Mucosa of rectum (tissue), 2 donors: ENCODE results near the gene C2orf92.

Experiments
- H3K27ac ChIP-seq, 2 donors: one replicate each; pipeline ENCODE4 v1.7.0; 2013; ENCODE audit warnings: inconsistent platforms in 2 of 2, low read depth in 2 of 2, low read length in 2 of 2
- H3K27me3 ChIP-seq, 2 donors: one replicate each; pipeline ENCODE4 v1.7.0; 2013; ENCODE audit warnings: low read length in 2 of 2; ENCODE audit not compliant: control insufficient read depth in 2 of 2, insufficient read depth in 2 of 2
- H3K36me3 ChIP-seq, 2 donors: one replicate each; pipeline ENCODE4 v1.7.0; 2013; ENCODE audit warnings: low read length in 2 of 2; ENCODE audit not compliant: control insufficient read depth in 2 of 2, insufficient read depth in 2 of 2
- H3K4me1 ChIP-seq, 2 donors: one replicate each; pipeline ENCODE4 v1.7.0; 2013; ENCODE audit warnings: low read length in 2 of 2, mild to moderate bottlenecking in 1 of 2; ENCODE audit not compliant: control insufficient read depth in 2 of 2, insufficient read depth in 2 of 2
- H3K4me3 ChIP-seq, 2 donors: one replicate each; pipeline ENCODE4 v1.7.0; 2013; ENCODE audit warnings: low read length in 2 of 2
- H3K9ac ChIP-seq, 2 donors: one replicate each; pipeline ENCODE4 v1.7.0; 2013; ENCODE audit warnings: low read length in 2 of 2, low read depth in 1 of 2, mild to moderate bottlenecking in 1 of 2
- H3K9me3 ChIP-seq, 2 donors: one replicate each; pipeline ENCODE4 v1.7.0; 2013; ENCODE audit warnings: low read length in 2 of 2; ENCODE audit not compliant: control insufficient read depth in 2 of 2
- donor health status: healthy.
- donor health status: Normal muscosa, but diverticular disease.

C2orf92 gene

DNA sequence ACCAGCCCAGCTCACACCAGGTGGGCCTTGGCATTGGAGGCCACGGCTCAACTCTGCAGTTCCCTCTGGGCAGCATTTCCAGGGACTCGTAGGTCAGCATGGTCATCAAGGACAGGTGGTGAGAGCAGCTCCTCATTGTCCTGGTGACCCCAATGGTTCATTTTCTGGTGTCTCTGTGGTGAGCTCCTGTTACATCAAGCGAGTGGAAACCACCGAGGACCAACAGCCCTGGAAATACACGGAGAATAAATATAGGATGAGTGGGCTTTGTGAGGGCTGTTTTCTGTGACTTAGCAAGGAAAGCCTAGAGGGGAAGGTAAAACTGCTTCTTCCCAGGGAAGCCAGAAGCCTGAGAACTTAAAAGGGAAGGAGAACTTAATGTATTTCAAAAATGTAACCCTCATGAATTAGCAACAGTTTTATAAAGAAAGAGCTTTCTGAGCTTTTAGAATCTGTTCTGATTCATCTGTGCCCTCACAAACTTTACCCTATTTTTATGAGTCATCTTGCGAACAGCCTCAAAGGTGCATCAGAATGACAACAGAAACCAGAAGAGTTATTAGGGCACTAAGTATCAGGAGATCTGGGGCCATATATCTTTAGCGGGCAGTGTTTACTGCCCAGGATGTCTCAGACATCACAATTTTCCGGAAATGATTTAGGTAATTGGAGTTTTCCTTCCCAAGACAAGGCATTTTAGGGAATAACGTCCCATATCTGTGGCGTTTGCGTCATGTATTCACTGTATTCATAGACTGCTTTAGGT is 18.7 kb downstream of the C2orf92 start:
- H3K9ac ChIP-seq: no peak overlapping the region
- H3K4me1 ChIP-seq: no peaks in the 10 kb centered on the region
- H3K36me3 ChIP-seq: no peaks in the 10 kb centered on the region
- no peaks in the 10 kb centered on the region for H3K27me3 ChIP-seq
- H3K4me3 ChIP-seq: no peak overlapping the region
- no peak overlapping the region for H3K27ac ChIP-seq
- no peaks in the 10 kb centered on the region for H3K9me3 ChIP-seq

GRCh38 chr2:97691166-97691565 is 21.7 kb downstream of the C2orf92 start:
- no peaks in the 10 kb centered on the region for H3K4me1 ChIP-seq
- no peaks in the 10 kb centered on the region for H3K9me3 ChIP-seq
- H3K27me3 ChIP-seq: no peaks in the 10 kb centered on the region
- no peak overlapping the region for H3K27ac ChIP-seq
- no peaks in the 10 kb centered on the region for H3K36me3 ChIP-seq
- H3K9ac ChIP-seq: no peak overlapping the region
- no peak overlapping the region for H3K4me3 ChIP-seq

GRCh38 chr2:97693476-97693875 is 24.0 kb downstream of the C2orf92 start:
- no peak overlapping the region for H3K27ac ChIP-seq
- H3K4me3 ChIP-seq: no peak overlapping the region
- H3K36me3 ChIP-seq: no peaks in the 10 kb centered on the region
- no peaks in the 10 kb centered on the region for H3K27me3 ChIP-seq
- no peak overlapping the region for H3K9ac ChIP-seq
- no peaks in the 10 kb centered on the region for H3K9me3 ChIP-seq
- no peaks in the 10 kb centered on the region for H3K4me1 ChIP-seq

DNA sequence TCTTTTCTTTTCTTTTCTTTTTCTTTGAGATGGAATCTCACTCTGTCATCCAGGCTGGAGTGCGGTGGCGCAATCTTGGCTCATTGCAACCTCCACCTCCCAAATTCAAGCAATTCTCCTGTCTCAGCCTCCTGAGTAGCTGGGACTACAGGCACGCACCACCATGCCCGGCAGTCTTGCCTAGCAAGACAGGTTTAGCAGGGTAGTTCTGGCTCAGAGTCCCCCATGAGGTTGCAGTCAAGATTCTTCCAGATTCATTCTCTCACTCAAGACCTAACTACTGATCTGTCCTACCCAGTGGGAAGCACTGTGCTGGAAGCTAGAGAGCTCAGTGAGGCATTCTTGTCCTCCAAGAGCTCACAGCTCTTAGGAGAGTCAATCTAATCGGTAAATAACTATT is 26.2 kb downstream of the C2orf92 start:
- H3K4me3 ChIP-seq: no peak overlapping the region
- no peaks in the 10 kb centered on the region for H3K4me1 ChIP-seq
- H3K9ac ChIP-seq: no peak overlapping the region
- H3K36me3 ChIP-seq: no peaks in the 10 kb centered on the region
- H3K27me3 ChIP-seq: no peaks in the 10 kb centered on the region
- no peaks in the 10 kb centered on the region for H3K9me3 ChIP-seq
- H3K27ac ChIP-seq: no peak overlapping the region

- H3K9me3 ChIP-seq: no peaks in the 10 kb centered on the region
- no peaks in the 10 kb centered on the region for H3K4me1 ChIP-seq
- H3K36me3 ChIP-seq: no peaks in the 10 kb centered on the region
- no peak overlapping the region for H3K27ac ChIP-seq
- H3K27me3 ChIP-seq: no peaks in the 10 kb centered on the region
- no peak overlapping the region for H3K9ac ChIP-seq
- peak overlapping the region in 1 of 2 donors; percentile 5 for H3K4me3 ChIP-seq
Observed at GRCh38 chr2:97697252-97698235, 28.0 kb downstream of the C2orf92 start.

- no peaks in the 10 kb centered on the region for H3K9me3 ChIP-seq
- no peak overlapping the region for H3K4me3 ChIP-seq
- H3K9ac ChIP-seq: no peak overlapping the region
- no peak overlapping the region for H3K27ac ChIP-seq
- no peaks in the 10 kb centered on the region for H3K36me3 ChIP-seq
- no peaks in the 10 kb centered on the region for H3K27me3 ChIP-seq
- H3K4me1 ChIP-seq: no peaks in the 10 kb centered on the region
Observed at GRCh38 chr2:97698530-97698929, 29.0 kb downstream of the C2orf92 start.

GRCh38 chr2:97699765-97700444 is 30.4 kb downstream of the C2orf92 start:
- no peak overlapping the region for H3K27ac ChIP-seq
- H3K27me3 ChIP-seq: no peaks in the 10 kb centered on the region
- no peak overlapping the region for H3K4me3 ChIP-seq
- no peaks in the 10 kb centered on the region for H3K4me1 ChIP-seq
- no peak overlapping the region for H3K9ac ChIP-seq
- no peaks in the 10 kb centered on the region for H3K36me3 ChIP-seq
- no peaks in the 10 kb centered on the region for H3K9me3 ChIP-seq

- Histone ChIP-seq H3K9me3 (no peaks in the 10 kb centered on the region), H3K36me3 (no peaks in the 10 kb centered on the region), H3K27me3 (no peaks in the 10 kb centered on the region), H3K9ac (no peak overlapping the region), H3K27ac (no peak overlapping the region), H3K4me1 (no peaks in the 10 kb centered on the region), H3K4me3 (no peak overlapping the region)
Observed at GRCh38 chr2:97701186-97701585, 31.7 kb downstream of the C2orf92 start.

GRCh38 chr2:97701851-97702465 is 32.4 kb downstream of the C2orf92 start:
- Histone ChIP-seq H3K27me3 (no peaks in the 10 kb centered on the region), H3K4me3 (no peak overlapping the region), H3K9ac (no peak overlapping the region), H3K27ac (no peak overlapping the region), H3K9me3 (no peaks in the 10 kb centered on the region), H3K36me3 (no peaks in the 10 kb centered on the region), H3K4me1 (no peaks in the 10 kb centered on the region)
